ENCODE measurements around the gene SKI.
A peak's percentile ranks its signal among the peaks of the same experiment; 100 is the strongest.

SKI gene

GRCh38 chr1:2302292-2302925 is 74.3 kb downstream of the SKI start:
- FAIRE-seq (no peak), DNase-seq (ENCODE audit: insufficient read length, low spot score) (no peak)

DNA sequence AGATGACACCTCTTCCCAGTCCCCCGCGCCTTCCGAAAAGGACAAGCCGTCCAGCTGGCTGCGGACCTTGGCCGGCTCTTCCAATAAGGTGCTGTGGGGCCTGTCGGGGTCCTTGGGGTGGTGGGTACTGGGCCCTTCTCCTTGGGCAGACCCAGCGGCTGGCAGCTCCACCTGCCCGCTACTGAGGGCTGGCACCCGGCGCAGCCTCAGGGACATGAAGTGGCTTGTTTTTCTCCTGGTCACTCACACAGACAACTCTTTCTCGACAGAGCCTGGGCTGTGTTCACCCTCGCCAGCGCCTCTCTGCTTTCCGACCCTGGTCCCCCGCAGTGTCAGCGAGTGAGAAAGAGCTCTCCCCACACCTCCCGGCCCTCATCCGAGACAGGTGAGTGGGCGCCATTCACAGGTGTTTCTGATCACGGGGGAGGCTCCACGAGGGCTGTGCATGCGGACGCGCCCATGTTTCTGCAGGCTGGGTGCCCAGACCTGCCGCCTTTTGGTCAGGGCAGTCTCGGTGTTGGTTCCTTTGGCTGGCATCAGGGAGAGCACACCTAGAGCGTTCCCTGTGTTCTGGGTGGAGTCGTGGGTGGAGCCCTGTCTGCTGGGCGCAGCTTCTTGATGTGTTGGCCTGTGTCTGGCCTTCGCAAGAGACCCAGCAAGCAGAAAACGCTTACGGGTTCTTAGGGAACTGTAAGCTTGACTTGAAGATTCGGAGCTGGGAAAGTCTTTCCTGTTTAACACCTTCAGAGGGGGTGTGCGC is 75.1 kb downstream of the SKI start:
- FAIRE-seq, result no peak
- DNase-seq (ENCODE audit: insufficient read length, low spot score), result no peak

- FAIRE-seq, result no peak
- no peak for DNase-seq (ENCODE audit: insufficient read length, low spot score)
Measured at GRCh38 chr1:2303781-2304180, 75.7 kb downstream of the SKI start.

DNA sequence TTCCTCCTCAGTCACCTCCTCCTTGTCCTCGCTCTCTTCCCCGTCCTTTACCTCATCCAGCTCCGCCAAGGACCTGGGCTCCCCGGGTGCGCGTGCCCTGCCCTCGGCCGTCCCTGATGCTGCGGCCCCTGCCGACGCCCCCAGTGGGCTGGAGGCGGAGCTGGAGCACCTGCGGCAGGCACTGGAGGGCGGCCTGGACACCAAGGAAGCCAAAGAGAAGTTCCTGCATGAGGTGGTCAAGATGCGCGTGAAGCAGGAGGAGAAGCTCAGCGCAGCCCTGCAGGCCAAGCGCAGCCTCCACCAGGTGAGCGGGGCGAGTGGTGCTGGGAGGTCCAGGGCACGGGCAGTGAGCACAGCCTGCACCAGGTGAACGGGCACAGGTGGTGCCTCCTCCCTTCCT is 76.2 kb downstream of the SKI start:
- FAIRE-seq, result no peak

GRCh38 chr1:2304921-2305681 is 77.0 kb downstream of the SKI start:
- no peak for DNase-seq (ENCODE audit: insufficient read length, low spot score)
- no peak for FAIRE-seq

More for the DNA sequence above, 76.2 kb downstream of the SKI start:
- no peak for DNase-seq (ENCODE audit: insufficient read length, low spot score)

DNA sequence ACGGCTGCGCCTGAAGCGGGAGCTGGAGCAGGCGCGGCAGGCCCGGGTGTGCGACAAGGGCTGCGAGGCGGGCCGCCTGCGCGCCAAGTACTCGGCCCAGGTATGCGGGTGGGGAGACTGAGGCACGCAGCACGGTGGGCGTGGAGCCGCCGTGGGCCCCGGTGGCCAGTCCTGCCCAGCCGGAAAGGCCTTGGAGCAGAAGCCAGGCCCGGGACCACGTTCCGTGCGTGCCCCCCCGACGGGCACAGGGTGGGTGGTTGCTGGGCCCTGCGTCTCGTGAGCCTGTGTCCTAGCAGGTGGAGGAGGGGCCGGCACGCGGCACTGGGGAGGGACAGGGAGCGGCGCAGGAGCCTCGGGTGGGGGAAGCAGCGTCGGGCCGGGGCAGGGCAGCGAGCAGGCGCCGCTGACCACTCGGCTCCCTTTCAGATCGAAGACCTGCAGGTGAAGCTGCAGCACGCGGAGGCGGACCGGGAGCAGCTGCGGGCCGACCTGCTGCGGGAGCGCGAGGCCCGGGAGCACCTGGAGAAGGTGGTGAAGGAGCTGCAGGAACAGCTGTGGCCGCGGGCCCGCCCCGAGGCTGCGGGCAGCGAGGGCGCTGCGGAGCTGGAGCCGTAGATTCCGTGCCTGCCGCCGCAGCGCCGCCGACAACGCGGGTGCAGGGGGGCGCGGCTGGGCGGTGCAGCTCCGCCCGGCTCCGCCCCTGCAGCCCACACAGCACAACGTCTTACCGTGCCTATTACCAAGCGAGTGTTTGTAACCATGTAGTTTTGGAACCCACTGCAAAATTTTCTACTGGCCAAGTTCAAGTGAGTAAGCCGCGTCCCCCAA is 78.2 kb downstream of the SKI start:
- FAIRE-seq (no peak), DNase-seq (ENCODE audit: insufficient read length, low spot score) (no peak)

DNA sequence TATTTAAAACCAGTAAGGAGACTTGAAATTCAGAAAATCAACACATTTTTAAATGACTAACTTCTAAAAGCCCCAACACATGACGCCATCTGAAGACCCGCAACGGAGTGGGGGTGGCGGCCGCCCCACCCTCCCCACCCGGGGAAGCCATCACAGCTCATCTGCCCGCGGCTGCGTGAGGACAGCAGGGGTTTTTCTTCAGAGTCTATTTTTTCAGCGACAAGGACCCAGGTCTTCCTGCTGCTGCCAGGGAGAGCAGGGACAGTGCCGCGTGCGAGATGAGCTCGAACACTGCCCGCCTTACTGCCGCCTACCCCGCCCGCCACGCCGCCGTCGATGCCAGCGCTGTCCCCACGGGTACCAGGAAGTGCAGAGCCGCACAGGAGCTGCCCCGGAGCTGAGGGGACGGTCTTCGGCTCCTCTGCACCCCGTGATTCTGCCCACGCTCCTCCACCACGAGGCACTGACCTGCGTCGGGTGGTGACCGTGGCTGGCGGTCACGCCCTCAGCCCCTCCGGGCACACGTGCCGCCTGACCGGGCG is 79.0 kb downstream of the SKI start:
- FAIRE-seq, result no peak

GRCh38 chr1:2307972-2308371 is 79.9 kb downstream of the SKI start:
- FAIRE-seq, result no peak
- DNase-seq (ENCODE audit: insufficient read length, low spot score), result no peak

More for the DNA sequence above, 79.0 kb downstream of the SKI start:
- no peak for DNase-seq (ENCODE audit: insufficient read length, low spot score)

- DNase-seq (ENCODE audit: insufficient read length, low spot score) (no peak), FAIRE-seq (no peak)
Measured at GRCh38 chr1:2308844-2309243, 80.7 kb downstream of the SKI start.

GRCh38 chr1:2310332-2311183 is 82.4 kb downstream of the SKI start:
- no peak for FAIRE-seq

GRCh38 chr1:2311184-2312032 is 83.3 kb downstream of the SKI start:
- FAIRE-seq, result no peak
- DNase-seq (ENCODE audit: insufficient read length, low spot score), result no peak

More at GRCh38 chr1:2310332-2311183, 82.4 kb downstream of the SKI start:
- no peak for DNase-seq (ENCODE audit: insufficient read length, low spot score)

GRCh38 chr1:2312160-2312514 is 84.0 kb downstream of the SKI start:
- FAIRE-seq (no peak), DNase-seq (ENCODE audit: insufficient read length, low spot score) (no peak)

DNA sequence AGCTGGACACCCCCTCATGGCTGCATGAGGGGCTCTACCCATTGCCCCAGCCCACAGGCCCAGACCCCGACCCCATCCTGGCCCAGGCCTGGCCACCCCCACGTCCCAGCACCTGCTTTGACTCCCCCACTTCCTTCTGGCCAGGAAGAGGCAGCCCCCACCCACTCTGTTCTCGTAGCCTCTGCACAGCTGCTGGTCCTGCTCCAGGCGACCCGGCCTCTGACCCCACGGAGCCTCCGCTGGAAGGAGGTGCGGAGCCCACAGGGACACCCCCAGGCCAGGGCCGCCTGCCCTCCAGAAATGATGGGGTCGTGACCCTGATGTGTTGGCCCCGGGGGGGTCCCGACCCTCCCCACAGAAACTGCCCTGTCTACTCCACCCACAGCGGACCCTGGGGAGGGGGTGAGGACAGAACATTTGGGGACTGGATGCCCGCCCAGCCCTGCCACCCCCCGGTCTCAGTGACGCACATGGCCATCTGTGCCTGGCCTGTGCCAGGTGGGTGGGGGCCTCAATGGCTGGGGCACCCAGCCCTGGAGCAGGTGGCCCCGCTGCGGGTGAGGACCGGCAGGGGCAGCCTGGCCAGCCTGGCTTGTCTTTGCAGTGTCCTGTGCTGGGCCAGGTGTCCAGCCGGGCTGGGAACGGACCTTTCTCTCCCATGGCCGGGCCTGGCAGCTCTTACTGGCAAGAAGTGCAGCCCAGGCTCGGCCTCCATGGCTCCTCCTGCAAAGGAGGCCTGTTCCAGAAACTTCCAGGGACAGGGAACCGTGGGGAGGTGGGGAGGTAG is 84.6 kb downstream of the SKI start:
- FAIRE-seq, result no peak

GRCh38 chr1:2313651-2314261 is 85.6 kb downstream of the SKI start:
- DNase-seq (ENCODE audit: insufficient read length, low spot score), result no peak
- no peak for FAIRE-seq

More for the DNA sequence above, 84.6 kb downstream of the SKI start:
- DNase-seq (ENCODE audit: insufficient read length, low spot score), result no peak

DNA sequence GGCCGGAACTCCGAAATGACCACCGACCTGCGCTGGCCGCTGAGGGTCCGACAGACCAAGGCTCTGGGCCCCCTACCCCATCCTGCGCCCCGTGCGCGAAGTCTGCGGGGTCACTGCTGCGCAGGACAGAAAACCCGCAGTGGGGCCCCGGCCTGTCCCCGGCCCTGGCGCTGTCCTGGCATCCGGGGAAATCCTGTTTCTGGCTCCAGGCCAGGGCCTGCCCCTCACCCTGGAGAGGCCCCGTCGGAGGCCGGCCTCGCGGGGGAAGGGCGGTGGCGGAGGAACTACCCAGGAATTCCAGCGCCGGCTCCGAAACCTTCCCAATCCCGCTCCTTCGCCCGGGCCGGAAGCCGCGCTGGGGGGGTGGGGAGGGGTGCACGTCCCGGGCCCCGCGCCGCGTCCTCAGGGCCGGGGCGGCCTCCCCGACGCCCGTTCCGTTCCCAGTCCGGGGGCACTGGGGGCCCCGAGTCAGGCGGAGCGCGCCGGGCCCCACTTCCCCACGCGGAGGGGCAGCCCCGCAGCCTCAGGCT is 86.2 kb downstream of the SKI start:
- FAIRE-seq, result no peak
- DNase-seq (ENCODE audit: insufficient read length, low spot score), result peak; percentile 73

DNA sequence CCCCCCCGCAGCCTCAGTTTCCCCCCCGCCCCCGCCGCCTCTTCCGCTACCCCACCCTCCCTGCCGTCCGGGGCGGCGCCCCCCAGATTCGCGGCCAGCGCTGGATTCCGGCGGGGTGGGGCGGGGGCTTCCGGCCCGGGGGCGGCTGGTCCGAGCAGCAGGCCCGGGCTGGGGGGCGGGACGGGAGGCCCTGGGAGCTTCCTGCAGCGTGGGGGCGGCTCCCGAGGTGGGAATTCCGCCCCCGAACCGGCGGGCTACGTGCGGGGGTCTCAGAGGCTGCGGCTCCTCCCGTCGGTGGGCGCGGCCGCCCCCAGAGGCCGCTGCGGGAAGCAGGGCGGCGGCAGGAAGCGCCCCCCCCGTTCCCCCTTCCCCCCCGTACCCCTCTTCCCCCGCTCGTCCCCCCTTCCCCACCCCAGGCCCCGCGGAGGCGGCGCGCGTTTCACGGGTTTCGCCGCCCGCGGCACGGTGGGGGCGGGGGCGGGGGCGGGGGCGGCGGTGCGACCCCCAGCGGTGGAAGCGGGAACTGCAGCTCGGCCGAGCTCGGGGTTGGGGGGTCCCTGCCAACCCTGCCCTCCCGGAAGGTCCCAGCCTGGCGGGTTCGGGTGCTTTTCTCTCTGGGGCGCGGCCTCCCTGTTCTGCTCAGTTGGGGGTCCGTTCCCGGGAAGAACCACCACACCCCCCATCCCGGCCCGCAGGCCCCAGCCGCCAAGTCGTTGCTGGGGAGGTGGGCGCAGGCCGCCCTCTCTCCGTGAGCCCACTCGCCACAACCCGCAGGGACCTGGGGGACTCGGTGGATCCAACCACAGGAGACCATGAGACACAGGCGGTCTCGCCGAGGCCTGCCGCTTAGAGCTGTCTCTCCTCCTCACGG is 86.9 kb downstream of the SKI start:
- peak; percentile 40 for FAIRE-seq
- peak; percentile 84 for DNase-seq (ENCODE audit: insufficient read length, low spot score)
